Hepatocyte (in vitro differentiated cells): Measurements from ENCODE around the gene PTPN13.

Experiments used
- EZH2 ChIP-seq: fragments of 200-600 bp; sonication (generic); IDR thresholded peaks from 2 replicates; pipeline ENCODE4 v1.6.1; 2016; ENCODE audit warnings: antibody characterized with exemption, mild to moderate bottlenecking, borderline replicate concordance
- TF ChIP-seq, protein P1 (sequence below): fragments of 200-600 bp; sonication (generic); IDR thresholded peaks from 2 replicates; pipeline ENCODE4 v1.5.1; 2016; ENCODE audit warnings: antibody characterized with exemption, mild to moderate bottlenecking; ENCODE audit not compliant: poor library complexity

DNA sequence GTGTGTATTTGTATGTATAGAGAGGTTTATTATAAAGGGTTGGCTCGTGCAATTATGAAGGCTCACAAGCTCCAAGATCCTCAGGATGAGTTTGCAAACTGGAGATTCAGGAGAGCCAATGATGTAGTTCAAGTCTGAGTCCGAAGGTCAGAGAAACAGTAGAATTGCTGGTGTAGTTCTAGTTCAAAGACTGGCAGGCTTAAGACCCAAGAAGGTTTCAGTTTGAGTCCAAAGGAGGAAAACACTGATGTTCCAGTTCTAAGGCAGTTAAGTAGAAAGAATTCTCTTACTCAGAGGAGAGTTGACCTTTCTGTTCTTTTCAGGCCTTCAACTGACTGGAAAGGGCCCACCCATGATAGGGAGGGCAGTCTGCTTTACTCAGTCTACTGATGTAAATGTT lies 89.1 kb downstream of the PTPN13 start:
- TF ChIP-seq, protein P1, sequence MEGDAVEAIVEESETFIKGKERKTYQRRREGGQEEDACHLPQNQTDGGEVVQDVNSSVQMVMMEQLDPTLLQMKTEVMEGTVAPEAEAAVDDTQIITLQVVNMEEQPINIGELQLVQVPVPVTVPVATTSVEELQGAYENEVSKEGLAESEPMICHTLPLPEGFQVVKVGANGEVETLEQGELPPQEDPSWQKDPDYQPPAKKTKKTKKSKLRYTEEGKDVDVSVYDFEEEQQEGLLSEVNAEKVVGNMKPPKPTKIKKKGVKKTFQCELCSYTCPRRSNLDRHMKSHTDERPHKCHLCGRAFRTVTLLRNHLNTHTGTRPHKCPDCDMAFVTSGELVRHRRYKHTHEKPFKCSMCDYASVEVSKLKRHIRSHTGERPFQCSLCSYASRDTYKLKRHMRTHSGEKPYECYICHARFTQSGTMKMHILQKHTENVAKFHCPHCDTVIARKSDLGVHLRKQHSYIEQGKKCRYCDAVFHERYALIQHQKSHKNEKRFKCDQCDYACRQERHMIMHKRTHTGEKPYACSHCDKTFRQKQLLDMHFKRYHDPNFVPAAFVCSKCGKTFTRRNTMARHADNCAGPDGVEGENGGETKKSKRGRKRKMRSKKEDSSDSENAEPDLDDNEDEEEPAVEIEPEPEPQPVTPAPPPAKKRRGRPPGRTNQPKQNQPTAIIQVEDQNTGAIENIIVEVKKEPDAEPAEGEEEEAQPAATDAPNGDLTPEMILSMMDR, result no peak
- TF ChIP-seq EZH2, result no peak
